ENCODE data around the gene AKAP17A. TPM values are rescaled to one million over a fixed set of nuclear protein-coding genes. Genes with fewer than 3 reads are reported as not detected.
A peak's percentile ranks its signal among the peaks of the same experiment; 100 is the strongest.

AKAP17A gene, protein sequence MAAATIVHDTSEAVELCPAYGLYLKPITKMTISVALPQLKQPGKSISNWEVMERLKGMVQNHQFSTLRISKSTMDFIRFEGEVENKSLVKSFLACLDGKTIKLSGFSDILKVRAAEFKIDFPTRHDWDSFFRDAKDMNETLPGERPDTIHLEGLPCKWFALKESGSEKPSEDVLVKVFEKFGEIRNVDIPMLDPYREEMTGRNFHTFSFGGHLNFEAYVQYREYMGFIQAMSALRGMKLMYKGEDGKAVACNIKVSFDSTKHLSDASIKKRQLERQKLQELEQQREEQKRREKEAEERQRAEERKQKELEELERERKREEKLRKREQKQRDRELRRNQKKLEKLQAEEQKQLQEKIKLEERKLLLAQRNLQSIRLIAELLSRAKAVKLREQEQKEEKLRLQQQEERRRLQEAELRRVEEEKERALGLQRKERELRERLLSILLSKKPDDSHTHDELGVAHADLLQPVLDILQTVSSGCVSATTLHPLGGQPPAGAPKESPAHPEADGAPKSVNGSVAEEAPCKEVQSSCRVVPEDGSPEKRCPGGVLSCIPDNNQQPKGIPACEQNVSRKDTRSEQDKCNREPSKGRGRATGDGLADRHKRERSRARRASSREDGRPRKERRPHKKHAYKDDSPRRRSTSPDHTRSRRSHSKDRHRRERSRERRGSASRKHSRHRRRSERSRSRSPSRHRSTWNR
- total RNA-seq = 28.4 and 46.3 TPM in 2 replicates
- polyA plus RNA-seq = 85.2 and 98.6 TPM in 2 replicates

GRCh38 chrX:1591102-1591862 is at the start of gene AKAP17A:
Gene AKAP17A, plus strand, starts transcription at chrX:1591604. Its CDS starts 1,859 bp downstream, at chrX:1593463.
- Histone ChIP-seq H3K9me2 (replicated peaks; ENCODE audit: insufficient read depth) (no peaks in the 10 kb centered on the region), H4K20me1 (ENCODE audit: insufficient read depth, poor library complexity, severe bottlenecking) (peaks cover 45% of the 10 kb centered on the region)

DNA sequence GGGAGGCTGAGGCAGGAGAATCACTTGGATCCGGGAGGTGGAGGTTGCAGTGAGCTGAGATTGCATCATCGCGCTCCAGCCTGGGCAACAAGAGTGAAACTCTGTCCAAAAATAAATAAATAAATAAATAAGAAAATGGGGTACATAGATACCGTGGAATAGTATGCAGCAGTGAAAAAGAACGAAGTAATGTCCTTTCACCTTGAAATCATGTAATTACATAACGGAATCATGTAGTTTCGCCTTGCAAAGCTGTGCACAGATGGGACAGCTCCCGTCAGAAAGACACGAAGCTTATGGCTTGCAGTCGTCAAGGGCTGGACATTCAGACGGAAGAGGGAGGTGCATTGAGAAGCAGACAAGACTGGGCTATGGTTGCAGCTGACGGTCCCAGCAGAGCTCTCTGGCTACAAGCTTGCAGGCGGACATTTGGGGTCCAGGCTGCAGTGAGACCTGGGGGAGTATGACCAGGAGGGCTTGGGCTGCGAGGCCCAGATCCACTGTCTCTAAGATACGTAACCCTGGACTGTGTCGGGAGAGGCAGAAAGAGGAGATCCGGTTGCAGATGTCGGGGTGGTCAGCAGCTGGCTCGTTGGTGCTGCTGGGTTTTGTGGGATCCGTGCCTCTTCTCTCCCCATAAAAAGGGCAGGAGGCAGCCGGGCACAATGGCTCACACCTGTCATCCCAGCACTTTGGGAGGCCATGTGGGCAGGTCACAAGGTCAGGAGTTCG is 48.2 kb upstream of the AKAP17A start:
- H3K36me3 ChIP-seq (replicated peaks; ENCODE audit: insufficient read depth, low read depth) = no peaks in the 10 kb centered on the region
- H2AFZ ChIP-seq = no peak overlapping the region
- H3K4me1 ChIP-seq (ENCODE audit: insufficient read depth) = no peaks in the 10 kb centered on the region
- 95% methylated on average over 22 of the region's 22 CpGs for WGBS (ENCODE audit: low lambda C conversion rate, missing lambda C conversion rate)
- H4K20me1 ChIP-seq (ENCODE audit: insufficient read depth, poor library complexity, severe bottlenecking) = no peaks in the 10 kb centered on the region
- DNase-seq (ENCODE audit: low spot score) = no peak
- H3K9me3 ChIP-seq (ENCODE audit: low read depth) = no peaks in the 10 kb centered on the region
- no peaks in the 10 kb centered on the region for H3K79me2 ChIP-seq
- TF ChIP-seq EZH2phosphoT487 (IDR thresholded peaks at IDR 0.05; ENCODE audit: low read depth, severe bottlenecking, unreplicated experiment) = no peak
- no peak for TF ChIP-seq CTCF (IDR thresholded peaks at IDR 0.05; ENCODE audit: poor library complexity)
- TF ChIP-seq EZH2 (IDR thresholded peaks at IDR 0.05; ENCODE audit: borderline replicate concordance) = no peak
- H3K27ac ChIP-seq = no peak overlapping the region
- no peaks in the 10 kb centered on the region for H3K9me2 ChIP-seq (replicated peaks; ENCODE audit: insufficient read depth)
- H3K27me3 ChIP-seq = no peaks in the 10 kb centered on the region
- no peak overlapping the region for H3K4me2 ChIP-seq
- no peak overlapping the region for H3K4me3 ChIP-seq

More at GRCh38 chrX:1591102-1591862, at the start of gene AKAP17A:
- H3K27ac ChIP-seq = peak within 1 kb of the TSS; percentile 96
- no peak within 1 kb of the TSS for H2AFZ ChIP-seq
- no peak for TF ChIP-seq EZH2 (IDR thresholded peaks at IDR 0.05; ENCODE audit: borderline replicate concordance)
- TF ChIP-seq EZH2phosphoT487 (IDR thresholded peaks at IDR 0.05; ENCODE audit: low read depth, severe bottlenecking, unreplicated experiment) = no peak
- no peak for TF ChIP-seq CTCF (IDR thresholded peaks at IDR 0.05; ENCODE audit: poor library complexity)
- H3K27me3 ChIP-seq = no peaks in the 10 kb centered on the region
- no peaks in the 10 kb centered on the region for H3K36me3 ChIP-seq (replicated peaks; ENCODE audit: insufficient read depth, low read depth)
- peak within 1 kb of the TSS; percentile 94 for H3K4me3 ChIP-seq
- no peaks in the 10 kb centered on the region for H3K9me3 ChIP-seq (ENCODE audit: low read depth)
- peak within 1 kb of the TSS; percentile 96 for H3K4me2 ChIP-seq
- H3K79me2 ChIP-seq = peaks cover 47% of the 10 kb centered on the region
- 3% methylated on average over 58 of the region's 66 CpGs for WGBS (ENCODE audit: low lambda C conversion rate, missing lambda C conversion rate)
- H3K4me1 ChIP-seq (ENCODE audit: insufficient read depth) = peaks cover 11% of the 10 kb centered on the region
- DNase-seq (ENCODE audit: low spot score) = peak; percentile 96

- H3K36me3 ChIP-seq (replicated peaks; ENCODE audit: insufficient read depth, low read depth) = no peaks in the 10 kb centered on the region
- H2AFZ ChIP-seq = no peak overlapping the region
- H3K4me1 ChIP-seq (ENCODE audit: insufficient read depth) = no peaks in the 10 kb centered on the region
- H4K20me1 ChIP-seq (ENCODE audit: insufficient read depth, poor library complexity, severe bottlenecking) = no peaks in the 10 kb centered on the region
- no peaks in the 10 kb centered on the region for H3K27me3 ChIP-seq
- H3K9me2 ChIP-seq (replicated peaks; ENCODE audit: insufficient read depth) = no peaks in the 10 kb centered on the region
- no peak overlapping the region for H3K4me3 ChIP-seq
- no peak overlapping the region for H3K27ac ChIP-seq
- H3K9me3 ChIP-seq (ENCODE audit: low read depth) = no peaks in the 10 kb centered on the region
- H3K4me2 ChIP-seq = no peak overlapping the region
- 67% methylated on average over 2 of the region's 2 CpGs for WGBS (ENCODE audit: low lambda C conversion rate, missing lambda C conversion rate)
- DNase-seq (ENCODE audit: low spot score) = no peak
- H3K79me2 ChIP-seq = no peaks in the 10 kb centered on the region
- TF ChIP-seq CTCF (IDR thresholded peaks at IDR 0.05; ENCODE audit: poor library complexity) (no peak), EZH2 (IDR thresholded peaks at IDR 0.05; ENCODE audit: borderline replicate concordance) (no peak), EZH2phosphoT487 (IDR thresholded peaks at IDR 0.05; ENCODE audit: low read depth, severe bottlenecking, unreplicated experiment) (no peak)
Measured at GRCh38 chrX:1545776-1546408, 45.5 kb upstream of the AKAP17A start.

Measured in hepatocyte (in vitro differentiated cells).